IMR-90 (cell line): ENCODE results near the gene ADAMTS18.
"Not testable (repeated sequence)": the region's sequence is repeated elsewhere in the genome, so short reads cannot be mapped to it uniquely, and the experiment has no call there.

Source experiments
- CTCF ChIP-seq: conservative IDR thresholded peaks from 2 replicates; pipeline ENCODE4 v1.5.1; 2012; ENCODE audit warnings: mild to moderate bottlenecking, low read depth, low read length, improper control_type of control experiment
- FOS ChIP-seq: fragments of 150-350 bp; IDR thresholded peaks from 2 replicates; pipeline ENCODE4 v1.6.1; 2016; ENCODE audit warnings: low read depth, low read length
- MAZ ChIP-seq: IDR thresholded peaks from 2 replicates; pipeline ENCODE4 v1.6.1; 2012; ENCODE audit warnings: low read depth, mild to moderate bottlenecking, low read length, improper control_type of control experiment, moderate library complexity, borderline replicate concordance
- MXI1 ChIP-seq: IDR thresholded peaks from 2 replicates; pipeline ENCODE4 v1.6.1; 2012; ENCODE audit warnings: low read depth, mild to moderate bottlenecking, low read length, moderate library complexity, borderline replicate concordance

- not testable (repeated sequence) for TF ChIP-seq CTCF, MAZ, FOS, MXI1
Observed at GRCh38 chr16:77242471-77242870, 192.4 kb downstream of the ADAMTS18 start.
